ENCODE results near the gene TMIE. TPM values are rescaled to one million over a fixed set of nuclear protein-coding genes. Genes with fewer than 3 reads are reported as not detected.

TMIE gene
- total and polyA plus RNA-seq, 10 of the 15 experiments (the other 5 are each of a cell fraction or from before 2014, with no cell fraction given) = not detected

DNA sequence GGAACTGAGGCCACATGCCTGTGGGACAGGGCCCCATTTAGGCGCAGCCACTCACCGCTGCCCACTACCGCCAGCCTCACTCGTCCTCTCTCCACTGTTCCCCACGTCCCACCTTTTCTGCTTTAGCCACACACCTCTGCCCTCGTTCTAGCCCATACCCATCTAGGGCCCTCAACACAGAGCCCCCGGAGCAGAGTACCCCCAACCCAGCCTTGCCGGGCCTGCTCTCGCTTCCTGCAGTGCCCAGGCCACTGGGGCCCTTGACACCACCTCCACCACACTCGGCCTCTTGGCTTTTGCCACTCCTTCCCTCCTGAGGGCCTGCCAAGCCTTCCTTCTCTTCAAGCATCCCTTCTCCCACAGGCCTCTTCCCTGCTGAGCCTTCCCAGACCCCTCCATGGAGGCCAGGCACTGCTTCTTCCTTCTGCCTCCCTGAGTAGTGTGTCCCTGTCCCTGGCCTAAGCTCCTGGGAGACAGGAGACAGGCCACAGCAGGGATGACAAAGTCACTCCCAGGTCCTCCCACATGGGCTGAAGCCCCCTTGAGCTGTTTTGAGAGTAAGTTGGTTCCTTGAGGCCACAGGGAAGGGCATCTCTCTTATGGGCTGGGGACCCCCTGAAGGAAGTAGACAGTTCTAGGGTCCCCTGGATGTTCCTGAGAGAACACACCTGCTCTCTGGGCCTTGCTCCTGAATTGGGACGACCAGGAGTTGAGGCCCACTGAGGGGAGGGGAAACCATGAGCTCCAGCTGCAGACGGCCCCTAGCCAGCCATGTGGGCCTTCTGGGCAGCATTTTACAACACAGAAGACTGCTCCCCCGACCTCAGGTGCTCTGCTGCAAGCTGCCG, 12.1 kb downstream of the TMIE start:
- RAD21 ChIA-PET (ENCODE audit: unreplicated experiment) = interaction anchor here (1.1 kb wide), 1 partner anchor 8 kb away, joined by 3 read pairs; no protein-coding TSS in a partner anchor
- BruUV-seq (replicated peaks) = no TSS peak
- Histone ChIP-seq H3K27me3 (replicated peaks in 1 of 2; ENCODE audit: control insufficient read depth in 2 of 2, insufficient read depth in 2 of 2, low read length in 1 of 2) (no peaks in the 10 kb centered on the region), H3K36me3 (ENCODE audit: control insufficient read depth in 2 of 2, insufficient read depth in 2 of 2, low read length in 1 of 2) (no peaks in the 10 kb centered on the region), H3K9ac (ENCODE audit: control insufficient read depth, insufficient read depth, low read length) (peak overlapping the region; percentile 20; the same call in 1 of the 2 replicates), H2AFZ (ENCODE audit: control insufficient read depth, low read depth, low read length) (peak overlapping the region; percentile 79), H3K79me2 (ENCODE audit: control insufficient read depth, insufficient read depth, low read length) (no peaks in the 10 kb centered on the region), H4K20me1 (ENCODE audit: control insufficient read depth, insufficient read depth) (no peaks in the 10 kb centered on the region), H3K4me3 (no peak overlapping the region), H3K4me2 (ENCODE audit: control insufficient read depth, insufficient read depth) (peak overlapping the region; percentile 55; the same call in 1 of the 2 replicates), H3K4me1 (ENCODE audit: control insufficient read depth, insufficient read depth, low read length) (peaks cover 16% of the 10 kb centered on the region), H3K27ac (ENCODE audit: control insufficient read depth, insufficient read depth) (peak overlapping the region; percentile 25; the same call in 1 of the 2 replicates), H3K9me3 (replicated peaks; ENCODE audit: control insufficient read depth, insufficient read depth, low read length) (no peaks in the 10 kb centered on the region)
- intact Hi-C loops (cut with micrococcal nuclease; ENCODE audit: unreplicated experiment) (no loop called here), in situ Hi-C loops (cut with MboI) (loop anchor here (5.0 to 10.0 kb wide), 2 partner anchors 184 to 662 kb away; no protein-coding TSS in a partner anchor)
- CTCF ChIA-PET = no interaction called here
- POLR2A ChIA-PET = no interaction called here
- FAIRE-seq = no peak
- DNase-seq (ENCODE audit: low read depth, low spot score) = no peak
- WGBS (ENCODE audit: insufficient coverage, insufficient replicate concordance, low lambda C conversion rate, missing lambda C conversion rate) = 58% methylated on average over 13 of the region's 14 CpGs
- TF ChIP-seq BACH1 (IDR thresholded peaks at IDR 0.05; ENCODE audit: borderline replicate concordance) (no peak), NRF1 (conservative IDR thresholded peaks at IDR 0.05; ENCODE audit: low read depth, low read length) (no peak), TCF3 (IDR thresholded peaks at IDR 0.05; ENCODE audit: borderline replicate concordance, insufficient read depth, low read depth, low read length) (no peak), BMI1 (IDR thresholded peaks at IDR 0.05; ENCODE audit: borderline replicate concordance) (no peak), NFYA (IDR thresholded peaks at IDR 0.05; ENCODE audit: borderline replicate concordance, low read depth, low read length) (no peak), YBX1 (IDR thresholded peaks at IDR 0.05) (no peak), HDAC6 (IDR thresholded peaks at IDR 0.05; ENCODE audit: unreplicated experiment) (no peak), SMARCA5 (IDR thresholded peaks at IDR 0.05) (0 out of 2 replicates have a peak, but pooled peaks have one; percentile 26), TBL1XR1 (IDR thresholded peaks at IDR 0.05; ENCODE audit: low read depth, low read length) (no peak)
- SMC1A ChIA-PET (ENCODE audit: uncharacterized antibody, unreplicated experiment) = no interaction called here
- no peak for ATAC-seq

All from GM12878 (cell line).